Endometrial microvascular endothelial cells (primary cell): Measurements from ENCODE around the gene DSTN. TPM values are rescaled to one million over a fixed set of nuclear protein-coding genes. Genes with fewer than 3 reads are reported as not detected.

ENCODE experiments used
- in situ Hi-C: cut with HindIII; loops from 2 replicates; pipeline ENCODE4 v1.10.0; 2017; ENCODE audit warnings: low sequenced_read_pairs, low pct_unique_long_range_greater_than_20kb; ENCODE audit errors: inconsistent ontology term
- total RNA-seq: library from RNA; depleted of rRNA; stranded (reverse); fragments of >200 nt; gene quantifications from one replicate; pipeline ENCODE4 v1.2.3, GENCODE V29; 2015; ENCODE audit errors: inconsistent ontology term

DSTN gene
- total RNA-seq, 1 donor from 2014 or later, result 274 TPM

DNA sequence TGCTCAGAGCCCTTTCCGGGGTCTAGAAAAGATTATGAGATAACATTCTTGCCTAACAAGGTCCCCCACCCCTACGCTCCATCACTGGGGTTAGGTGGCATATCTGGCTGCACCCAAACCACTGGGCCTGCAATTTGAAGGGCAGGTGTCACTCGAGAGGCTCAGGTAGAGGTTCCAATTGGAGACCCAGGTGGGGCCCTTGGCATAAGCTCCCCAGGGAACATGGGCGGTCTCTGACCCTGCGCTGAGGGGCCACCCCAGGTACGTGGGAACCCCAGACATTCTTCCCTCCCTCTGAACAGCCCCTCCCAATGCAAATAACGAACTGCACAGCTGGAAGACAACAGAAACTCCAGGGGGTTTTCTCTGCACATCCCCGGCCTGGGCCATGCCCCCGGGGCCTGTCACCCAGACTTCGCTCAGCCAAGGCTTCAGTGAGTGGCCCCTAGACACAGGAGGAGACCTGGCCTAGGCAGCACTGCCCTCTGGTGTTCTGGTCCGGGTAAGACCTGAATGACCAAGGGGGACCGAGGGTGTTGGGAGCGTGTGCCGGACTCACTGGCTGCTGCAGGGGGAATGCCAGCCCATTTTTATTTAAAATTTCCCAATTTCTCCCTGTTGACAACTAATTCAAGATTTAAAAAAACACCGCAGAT, 47.5 kb downstream of the DSTN start:
- in situ Hi-C loops, result no loop called here

DNA sequence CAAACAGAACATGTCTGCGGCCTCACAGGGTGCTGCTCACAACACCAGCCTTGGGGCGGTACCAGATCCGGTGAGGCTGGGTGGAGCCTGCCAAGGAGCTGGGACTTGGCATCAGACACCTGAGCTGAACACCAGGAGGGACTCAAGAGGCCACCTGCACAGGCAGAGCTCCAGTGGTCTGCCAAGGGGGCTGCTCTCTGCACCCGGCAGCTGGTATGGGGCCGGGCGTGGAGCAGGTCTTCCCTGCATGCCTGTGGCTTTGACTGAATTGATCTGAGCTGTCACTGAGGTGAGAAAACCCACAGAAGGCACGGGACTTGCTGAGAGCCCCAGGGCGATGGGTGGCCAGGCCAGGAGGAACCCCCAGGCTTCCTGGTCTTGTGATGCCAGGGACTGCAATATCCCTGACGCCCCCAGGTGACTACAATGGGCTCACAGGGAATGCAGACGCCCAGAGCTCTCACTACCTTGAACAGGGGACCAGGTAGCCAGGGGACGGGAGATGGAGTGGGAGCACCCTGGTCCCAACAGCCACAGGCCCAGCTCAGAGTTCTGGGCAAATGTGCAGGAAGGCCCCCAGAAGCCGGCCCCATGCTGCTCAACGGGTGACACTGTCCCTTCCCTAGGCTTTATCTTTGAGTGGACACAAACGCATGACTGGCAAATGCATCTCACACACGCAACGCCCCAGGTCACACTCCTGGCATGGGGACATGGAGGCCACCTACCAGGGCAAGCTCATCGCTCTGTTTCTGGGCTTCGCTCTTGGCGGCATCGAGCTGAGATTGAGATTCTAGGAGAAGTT, 48.2 kb downstream of the DSTN start:
- in situ Hi-C loops, result no loop called here

- in situ Hi-C loops, result no loop called here
These were observed 48.8 kb downstream of the DSTN start for GRCh38 chr20:17618673-17619013.

GRCh38 chr20:17619351-17620093, 49.6 kb downstream of the DSTN start:
- in situ Hi-C loops, result no loop called here

GRCh38 chr20:17620371-17621228, 50.7 kb downstream of the DSTN start:
- in situ Hi-C loops, result no loop called here

GRCh38 chr20:17621229-17621968, 51.5 kb downstream of the DSTN start:
- in situ Hi-C loops, result no loop called here

DNA sequence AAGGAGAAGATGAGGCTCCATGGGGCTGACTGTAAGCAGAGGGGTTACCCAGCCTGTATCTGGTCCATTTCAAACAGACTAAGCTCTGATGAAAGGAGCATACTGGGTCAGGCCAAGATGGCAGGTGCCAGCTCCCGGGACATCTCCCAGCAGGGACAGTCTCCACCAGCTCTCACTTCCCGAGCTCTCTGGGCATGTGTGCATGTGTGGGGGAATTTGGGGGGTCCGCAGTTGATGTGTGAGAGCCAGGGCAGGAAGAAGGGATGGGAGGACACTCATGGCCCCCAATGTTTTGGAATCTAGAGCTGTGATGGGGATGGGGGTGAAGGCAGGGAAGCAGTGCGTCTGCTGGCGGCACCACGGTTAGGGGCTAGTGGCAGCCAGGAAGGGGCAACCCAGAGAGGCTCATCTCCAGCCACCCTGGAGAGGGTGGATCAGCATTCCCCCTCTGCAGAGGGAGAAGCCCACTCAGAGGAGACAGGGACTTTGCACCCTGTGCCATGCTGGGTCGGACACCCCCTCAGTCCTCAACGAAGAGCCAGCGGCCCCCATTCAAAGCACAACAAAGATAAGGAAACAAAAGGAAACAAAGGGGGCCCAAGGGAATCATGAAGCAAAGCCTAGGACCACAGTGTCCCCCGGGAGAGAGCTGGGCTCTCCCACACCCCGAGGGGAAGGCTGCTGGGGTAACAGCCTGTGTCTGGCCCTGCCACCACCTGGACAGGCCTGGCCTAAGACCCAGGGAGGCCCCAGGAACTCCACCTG, 52.4 kb downstream of the DSTN start:
- in situ Hi-C loops, result no loop called here

- in situ Hi-C loops, result no loop called here
These were observed 53.1 kb downstream of the DSTN start for GRCh38 chr20:17622851-17623508.

DNA sequence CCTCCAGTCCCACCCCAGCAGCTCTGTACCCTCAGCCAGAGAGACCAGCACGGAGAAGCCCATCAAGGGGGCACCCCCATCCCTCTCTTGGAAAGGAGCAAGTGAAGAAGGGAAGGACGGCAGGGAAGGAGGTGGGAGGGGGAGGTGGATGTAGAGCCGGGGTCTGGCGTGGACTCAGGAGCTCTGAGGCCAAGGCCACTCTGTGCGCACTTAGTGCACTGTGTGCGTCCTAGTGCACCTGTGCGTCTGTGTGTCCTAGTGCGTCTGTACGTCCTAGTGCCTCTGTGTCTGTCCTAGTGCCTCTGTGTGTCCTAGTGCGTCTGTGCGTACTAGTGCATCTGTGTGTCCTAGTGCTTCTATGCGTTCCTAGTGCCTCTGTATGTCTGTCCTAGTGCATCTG, 54.2 kb downstream of the DSTN start:
- in situ Hi-C loops, result no loop called here

- in situ Hi-C loops, result no loop called here
These were observed 54.8 kb downstream of the DSTN start for GRCh38 chr20:17624551-17625245.

DNA sequence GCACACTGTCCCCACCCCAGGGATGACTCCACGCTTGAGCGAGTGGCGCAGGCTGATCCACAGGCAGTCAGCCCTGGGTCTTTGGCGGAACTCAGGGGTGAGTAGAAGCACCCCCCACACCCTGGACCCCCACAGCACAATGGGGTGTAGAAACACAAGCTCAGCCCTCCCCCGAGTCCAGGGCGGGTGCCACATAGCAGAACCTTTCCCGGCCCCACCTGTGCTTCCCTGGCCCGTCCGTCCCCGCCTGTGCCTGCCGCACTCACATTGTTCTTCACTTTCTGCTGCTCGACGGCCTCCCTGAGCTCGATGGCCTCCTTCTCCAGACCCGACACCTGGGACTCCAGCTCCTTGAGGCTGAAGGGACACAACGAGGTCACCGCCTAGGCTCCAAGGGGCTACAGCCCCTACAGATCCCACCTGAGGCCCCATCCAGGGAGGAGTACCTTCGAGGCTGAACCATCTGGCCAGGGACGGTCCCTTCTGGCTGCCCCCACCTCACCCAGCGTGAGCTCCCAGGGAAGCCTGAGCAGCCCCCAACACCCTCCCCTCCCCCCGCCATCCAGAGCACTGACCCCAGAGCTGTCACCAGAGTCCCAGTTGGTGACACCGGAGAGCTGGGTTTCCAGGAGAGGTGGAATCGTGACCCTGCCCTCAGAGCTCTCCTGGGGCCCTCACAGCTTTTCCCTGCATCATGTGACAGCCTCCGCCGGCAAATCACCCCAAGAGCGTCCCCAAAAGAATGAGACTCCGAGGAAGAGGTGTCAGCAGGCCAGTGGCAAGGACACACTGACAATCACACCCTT, 55.6 kb downstream of the DSTN start:
- in situ Hi-C loops, result no loop called here

GRCh38 chr20:17626217-17627007, 56.5 kb downstream of the DSTN start:
- in situ Hi-C loops, result no loop called here

- in situ Hi-C loops, result no loop called here
These were observed 57.5 kb downstream of the DSTN start for GRCh38 chr20:17627101-17627955.

DNA sequence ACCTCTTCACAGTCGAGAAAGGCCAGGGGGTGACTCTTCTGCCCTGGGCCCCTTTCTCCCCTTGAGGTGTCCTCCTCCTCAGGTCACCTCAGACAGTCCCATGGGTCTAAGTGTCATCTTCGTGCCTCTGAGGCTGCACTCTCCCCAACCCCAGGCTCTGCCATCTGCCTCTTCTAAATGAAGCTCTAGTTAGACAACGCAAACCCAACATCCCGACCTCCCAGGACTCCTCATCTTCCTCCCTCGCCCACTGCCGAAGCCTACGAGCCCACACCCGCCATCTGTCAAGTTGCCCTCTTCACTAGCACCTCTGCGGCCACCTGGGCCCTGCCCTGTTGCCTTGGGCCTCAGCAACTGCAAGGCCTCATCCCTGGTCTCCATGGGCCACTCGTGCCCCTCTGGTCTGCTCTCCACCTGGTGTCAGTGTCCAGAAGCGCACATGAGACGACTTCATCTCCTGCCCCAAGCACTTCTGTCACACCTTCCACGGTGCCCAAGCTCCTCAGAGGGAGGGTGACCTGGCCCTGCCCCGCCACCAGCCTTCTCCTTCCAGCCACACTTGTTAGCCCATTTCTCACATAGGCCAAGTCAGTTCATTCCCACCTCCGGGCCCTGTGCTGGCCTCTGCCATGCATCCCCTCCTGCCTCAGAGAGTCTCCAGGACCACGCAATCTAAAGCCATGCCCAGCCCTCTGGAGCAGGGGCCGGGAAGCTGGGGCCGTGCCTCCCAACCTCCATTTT, 58.4 kb downstream of the DSTN start:
- in situ Hi-C loops, result no loop called here
